Chondrocyte (in vitro differentiated cells): ENCODE results near the gene CREB3L1. TPM values are rescaled to one million over a fixed set of nuclear protein-coding genes. Genes with fewer than 3 reads are reported as not detected.

Source experiments
- DNase-seq: peaks from one replicate; pipeline ENCODE4 v3.0.0; 2021; ENCODE audit warnings: mixed read lengths, low spot score
- H3K27ac Mint-ChIP-seq: one replicate; pipeline ENCODE4 v1.8.0; 2021; ENCODE audit warnings: mild to moderate bottlenecking, moderate library complexity, mixed read lengths; ENCODE audit not compliant: unreplicated experiment
- H3K27me3 Mint-ChIP-seq: 2 replicates; pipeline ENCODE4 v1.8.0; 2021; ENCODE audit warnings: low read depth, mixed read lengths
- H3K36me3 Mint-ChIP-seq: 2 replicates; pipeline ENCODE4 v1.8.0; 2021; ENCODE audit warnings: low read depth, mixed read lengths
- H3K4me1 Mint-ChIP-seq: 2 replicates; pipeline ENCODE4 v1.8.0; 2021; ENCODE audit warnings: low read depth, mild to moderate bottlenecking, mixed read lengths
- H3K4me3 Mint-ChIP-seq: one replicate; pipeline ENCODE4 v1.8.0; 2021; ENCODE audit warnings: mild to moderate bottlenecking, moderate library complexity, mixed read lengths; ENCODE audit not compliant: unreplicated experiment
- H3K9me3 Mint-ChIP-seq: 2 replicates; pipeline ENCODE4 v1.8.0; 2021; ENCODE audit warnings: low read depth, mixed read lengths
- total RNA-seq: library from RNA; stranded (reverse); gene quantifications from 3 replicates; pipeline ENCODE4 v1.2.1, GENCODE V29; 2021
- TF ChIP-seq, protein P1 (sequence below): fragments of 200-600 bp; sonication (generic); IDR thresholded peaks from 2 replicates; pipeline ENCODE4 v1.5.0; 2021; ENCODE audit warnings: antibody characterized with exemption, mild to moderate bottlenecking, moderate library complexity

Gene CREB3L1
- total RNA-seq, 1 donor from 2014 or later: 192 TPM

- peak overlapping the region; percentile 90 for H3K27ac Mint-ChIP-seq
- no peaks in the 10 kb centered on the region for H3K9me3 Mint-ChIP-seq
- no peak for DNase-seq
- H3K27me3 Mint-ChIP-seq: no peaks in the 10 kb centered on the region
- TF ChIP-seq, protein P1, sequence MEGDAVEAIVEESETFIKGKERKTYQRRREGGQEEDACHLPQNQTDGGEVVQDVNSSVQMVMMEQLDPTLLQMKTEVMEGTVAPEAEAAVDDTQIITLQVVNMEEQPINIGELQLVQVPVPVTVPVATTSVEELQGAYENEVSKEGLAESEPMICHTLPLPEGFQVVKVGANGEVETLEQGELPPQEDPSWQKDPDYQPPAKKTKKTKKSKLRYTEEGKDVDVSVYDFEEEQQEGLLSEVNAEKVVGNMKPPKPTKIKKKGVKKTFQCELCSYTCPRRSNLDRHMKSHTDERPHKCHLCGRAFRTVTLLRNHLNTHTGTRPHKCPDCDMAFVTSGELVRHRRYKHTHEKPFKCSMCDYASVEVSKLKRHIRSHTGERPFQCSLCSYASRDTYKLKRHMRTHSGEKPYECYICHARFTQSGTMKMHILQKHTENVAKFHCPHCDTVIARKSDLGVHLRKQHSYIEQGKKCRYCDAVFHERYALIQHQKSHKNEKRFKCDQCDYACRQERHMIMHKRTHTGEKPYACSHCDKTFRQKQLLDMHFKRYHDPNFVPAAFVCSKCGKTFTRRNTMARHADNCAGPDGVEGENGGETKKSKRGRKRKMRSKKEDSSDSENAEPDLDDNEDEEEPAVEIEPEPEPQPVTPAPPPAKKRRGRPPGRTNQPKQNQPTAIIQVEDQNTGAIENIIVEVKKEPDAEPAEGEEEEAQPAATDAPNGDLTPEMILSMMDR: peak; percentile 94
- peaks cover 65% of the 10 kb centered on the region for H3K4me1 Mint-ChIP-seq
- peak overlapping the region; percentile 98 for H3K4me3 Mint-ChIP-seq
- peaks cover 11% of the 10 kb centered on the region for H3K36me3 Mint-ChIP-seq
Measured at GRCh38 chr11:46278387-46279125, 1.1 kb downstream of the CREB3L1 start.

GRCh38 chr11:46279126-46280099, 2.0 kb downstream of the CREB3L1 start:
- Mint-ChIP-seq H3K9me3 (no peaks in the 10 kb centered on the region), H3K36me3 (peaks cover 11% of the 10 kb centered on the region), H3K27me3 (no peaks in the 10 kb centered on the region), H3K4me3 (peak overlapping the region; percentile 98), H3K4me1 (peaks cover 64% of the 10 kb centered on the region), H3K27ac (peak overlapping the region; percentile 90)
- DNase-seq: no peak
- TF ChIP-seq, protein P1: no peak

DNA sequence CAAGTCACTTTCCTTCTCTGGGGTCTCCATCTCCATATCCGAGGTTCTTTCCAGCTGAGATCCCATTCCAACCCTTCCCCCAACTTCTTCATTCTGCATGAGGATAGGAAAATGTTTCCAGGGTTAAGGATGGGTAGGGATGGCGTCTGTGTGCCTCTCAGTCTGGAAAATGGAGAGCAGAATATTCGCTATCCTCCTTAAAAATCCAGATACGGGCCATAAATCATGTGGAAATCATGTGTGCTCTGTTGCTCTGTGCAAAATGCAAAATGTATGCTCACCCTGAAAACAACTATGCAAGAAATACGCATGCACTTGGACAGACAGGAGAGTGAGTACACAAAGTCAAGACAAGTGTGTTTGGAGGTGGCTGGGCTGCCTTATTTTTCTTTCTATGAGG, 3.2 kb downstream of the CREB3L1 start:
- peaks cover 13% of the 10 kb centered on the region for H3K36me3 Mint-ChIP-seq

DNA sequence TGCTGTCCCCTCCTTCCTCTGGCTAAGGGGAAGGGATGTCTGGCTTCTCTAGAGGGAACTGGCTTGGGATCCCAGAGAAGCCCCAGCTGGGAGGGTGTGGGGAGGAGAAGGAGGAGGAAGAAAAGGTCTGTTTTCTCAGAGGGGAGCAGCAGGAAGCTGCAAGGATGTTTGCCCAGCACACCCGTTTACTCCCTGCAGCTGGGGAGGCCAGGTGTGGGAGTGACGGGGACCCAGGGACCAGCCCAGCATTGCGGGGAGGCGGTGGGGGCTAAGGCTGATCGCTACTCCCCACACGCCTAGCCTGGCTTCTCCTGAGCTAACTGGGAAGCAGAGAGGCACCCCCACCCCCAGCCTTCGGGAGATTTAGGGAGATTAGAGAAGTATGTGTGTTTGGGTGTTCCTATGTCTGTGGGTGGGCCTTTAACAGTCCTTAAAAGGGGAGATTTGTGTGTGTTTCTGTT, 3.9 kb downstream of the CREB3L1 start:
- DNase-seq: no peak
- Mint-ChIP-seq H3K4me1 (peaks cover 72% of the 10 kb centered on the region), H3K36me3 (peaks cover 13% of the 10 kb centered on the region), H3K27ac (peak overlapping the region; percentile 80), H3K9me3 (no peaks in the 10 kb centered on the region), H3K27me3 (no peaks in the 10 kb centered on the region), H3K4me3 (peak overlapping the region; percentile 98)
- TF ChIP-seq, protein P1: no peak

More for the DNA sequence above, 3.2 kb downstream of the CREB3L1 start:
- H3K27me3 Mint-ChIP-seq: no peaks in the 10 kb centered on the region
- TF ChIP-seq, protein P1: no peak
- peaks cover 68% of the 10 kb centered on the region for H3K4me1 Mint-ChIP-seq
- no peak for DNase-seq
- H3K9me3 Mint-ChIP-seq: no peaks in the 10 kb centered on the region
- H3K27ac Mint-ChIP-seq: peak overlapping the region; percentile 2
- peak overlapping the region; percentile 98 for H3K4me3 Mint-ChIP-seq

DNA sequence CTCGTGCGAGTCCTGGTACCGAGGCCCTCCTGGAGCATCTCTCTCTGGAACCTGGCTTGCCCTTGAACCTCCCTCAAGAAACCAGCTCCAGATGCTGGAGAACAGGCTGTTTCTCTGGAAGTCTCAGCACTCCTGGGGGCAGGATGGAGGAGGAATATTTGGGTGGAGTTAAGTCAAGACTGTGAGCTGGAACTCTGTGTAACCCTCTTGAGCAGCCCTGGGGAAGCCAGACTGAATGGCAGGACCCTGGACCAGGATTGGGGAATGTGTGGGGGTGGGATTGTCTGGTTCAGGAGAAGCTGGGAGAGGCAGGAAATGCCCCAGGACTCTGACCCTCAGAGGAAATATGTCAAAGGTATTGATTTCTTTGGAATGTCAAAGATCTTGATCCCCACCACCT, 7.7 kb downstream of the CREB3L1 start:
- Mint-ChIP-seq H3K4me3 (peak overlapping the region; percentile 37), H3K36me3 (peaks cover 11% of the 10 kb centered on the region), H3K27me3 (no peaks in the 10 kb centered on the region), H3K27ac (peak overlapping the region; percentile 73), H3K9me3 (no peaks in the 10 kb centered on the region), H3K4me1 (peaks cover 77% of the 10 kb centered on the region)
- no peak for DNase-seq
- TF ChIP-seq, protein P1: no peak
